ENCODE results near the gene MCF2. TPM values are rescaled to one million over a fixed set of nuclear protein-coding genes. Genes with fewer than 3 reads are reported as not detected.

MCF2 gene
- total RNA-seq, 1 experiment from 2014 or later: 0.39 TPM

DNA sequence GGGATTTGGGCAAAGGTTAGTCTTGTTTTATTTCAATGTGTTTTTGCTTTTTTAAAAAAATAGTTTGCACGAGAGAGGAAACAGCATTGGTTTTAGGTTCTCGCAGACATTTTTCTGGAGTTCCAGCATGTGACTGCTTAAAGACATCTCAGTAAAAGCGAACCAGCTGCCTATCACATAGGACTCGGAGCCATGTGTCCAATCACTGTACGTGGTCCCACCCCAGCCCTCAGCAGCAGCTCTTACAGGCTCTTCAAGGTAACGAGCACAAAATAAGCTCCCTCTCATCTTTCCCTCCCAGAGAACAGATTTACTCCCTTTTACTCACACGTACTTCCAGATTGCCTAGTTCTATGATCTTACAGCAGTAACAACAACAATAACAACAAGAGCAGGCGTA, 68.7 kb downstream of the MCF2 start:
- peaks cover 7 to 10% of the 10 kb centered on the region in 2 experiments for H3K4me1 Mint-ChIP-seq
- Histone ChIP-seq H4K5ac (ENCODE audit: insufficient read length, low read depth, low read length) (no peak overlapping the region), H3K14ac (ENCODE audit: insufficient read depth, low read length) (no peak overlapping the region), H2AK5ac (ENCODE audit: insufficient read length, low read length) (no peak overlapping the region), H2BK15ac (ENCODE audit: low read depth, low read length) (no peak overlapping the region), H4K91ac (ENCODE audit: insufficient read length, low read depth, low read length) (no peak overlapping the region), H2BK5ac (ENCODE audit: insufficient read length, low read length) (no peak overlapping the region), H2BK12ac (ENCODE audit: insufficient read length, low read depth, low read length) (no peak overlapping the region), H2BK120ac (ENCODE audit: low read depth, low read length, poor library complexity, severe bottlenecking) (no peak overlapping the region), H3K27me3 (ENCODE audit: insufficient read depth, low read length) (no peaks in the 10 kb centered on the region), H3K23me2 (ENCODE audit: insufficient read length, low read depth, low read length, poor library complexity, severe bottlenecking) (no peaks in the 10 kb centered on the region), H3K18ac (ENCODE audit: insufficient read length, low read depth, low read length) (no peak overlapping the region), H4K8ac (replicated peaks; ENCODE audit: insufficient read length, low read depth, low read length) (no peak overlapping the region), H3K4ac (ENCODE audit: low read depth, low read length) (no peak overlapping the region), H4K20me1 (ENCODE audit: control insufficient read depth, insufficient read depth, insufficient read length) (no peaks in the 10 kb centered on the region), H3K23ac (ENCODE audit: insufficient read length, low read depth, low read length) (no peak overlapping the region), H3K79me2 (ENCODE audit: insufficient read depth, low read length) (no peaks in the 10 kb centered on the region), H3K9me3 (ENCODE audit: control insufficient read depth, low read depth, low read length) (no peaks in the 10 kb centered on the region), H3K4me1 (ENCODE audit: insufficient read depth, low read length) (no peaks in the 10 kb centered on the region), H2AFZ (ENCODE audit: low read length) (no peak overlapping the region), H3T11ph (ENCODE audit: low read length) (no peak overlapping the region), H3K4me2 (ENCODE audit: insufficient read depth, insufficient read length, low read length) (no peak overlapping the region), H3K9ac (ENCODE audit: extremely low read depth, insufficient read length, low read length) (no peak overlapping the region), H3K56ac (ENCODE audit: insufficient read length, low read depth, low read length) (no peak overlapping the region), H2BK20ac (ENCODE audit: low read depth, low read length, poor library complexity, severe bottlenecking) (no peak overlapping the region), H3K79me1 (ENCODE audit: insufficient read depth, low read depth, low read length, poor library complexity, severe bottlenecking) (no peaks in the 10 kb centered on the region), H3K27ac (ENCODE audit: insufficient read length, low read depth, low read length) (no peak overlapping the region)
- TF ChIP-seq, protein P1, sequence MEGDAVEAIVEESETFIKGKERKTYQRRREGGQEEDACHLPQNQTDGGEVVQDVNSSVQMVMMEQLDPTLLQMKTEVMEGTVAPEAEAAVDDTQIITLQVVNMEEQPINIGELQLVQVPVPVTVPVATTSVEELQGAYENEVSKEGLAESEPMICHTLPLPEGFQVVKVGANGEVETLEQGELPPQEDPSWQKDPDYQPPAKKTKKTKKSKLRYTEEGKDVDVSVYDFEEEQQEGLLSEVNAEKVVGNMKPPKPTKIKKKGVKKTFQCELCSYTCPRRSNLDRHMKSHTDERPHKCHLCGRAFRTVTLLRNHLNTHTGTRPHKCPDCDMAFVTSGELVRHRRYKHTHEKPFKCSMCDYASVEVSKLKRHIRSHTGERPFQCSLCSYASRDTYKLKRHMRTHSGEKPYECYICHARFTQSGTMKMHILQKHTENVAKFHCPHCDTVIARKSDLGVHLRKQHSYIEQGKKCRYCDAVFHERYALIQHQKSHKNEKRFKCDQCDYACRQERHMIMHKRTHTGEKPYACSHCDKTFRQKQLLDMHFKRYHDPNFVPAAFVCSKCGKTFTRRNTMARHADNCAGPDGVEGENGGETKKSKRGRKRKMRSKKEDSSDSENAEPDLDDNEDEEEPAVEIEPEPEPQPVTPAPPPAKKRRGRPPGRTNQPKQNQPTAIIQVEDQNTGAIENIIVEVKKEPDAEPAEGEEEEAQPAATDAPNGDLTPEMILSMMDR (conservative IDR thresholded peaks at IDR 0.05): no peak
- H3K27ac Mint-ChIP-seq: no peak overlapping the region; a peak in 1 of 7 replicates
- H3K4me3 Mint-ChIP-seq: no peak overlapping the region
- no peaks in the 10 kb centered on the region for H3K36me3 Mint-ChIP-seq (ENCODE audit: insufficient read depth in 1 of 3, low read depth in 3 of 3)
- WGBS (ENCODE audit: extremely low coverage, insufficient read length, low lambda C conversion rate): no CpG with 5 or more reads among the region's 8 CpGs
- H3K9me3 Mint-ChIP-seq: peaks cover 0 to 33% of the 10 kb centered on the region in 2 experiments; a peak in 2 of 5 replicates
- no peaks in the 10 kb centered on the region for H3K27me3 Mint-ChIP-seq (ENCODE audit: low read depth)
- DNase-seq: no peak
